HG03039 (cell line): Measurements from ENCODE around the gene P2RX5.
"Not testable (repeated sequence)": the region's sequence is repeated elsewhere in the genome, so short reads cannot be mapped to it uniquely, and the experiment has no call there.

Source experiments
- ATAC-seq: cut with Tn5 transposase; IDR thresholded peaks from one replicate; pipeline ENCODE4 v1.9.1; 2021; ENCODE audit warnings: mild to moderate bottlenecking, moderate library complexity; ENCODE audit not compliant: unreplicated experiment

Gene P2RX5, protein sequence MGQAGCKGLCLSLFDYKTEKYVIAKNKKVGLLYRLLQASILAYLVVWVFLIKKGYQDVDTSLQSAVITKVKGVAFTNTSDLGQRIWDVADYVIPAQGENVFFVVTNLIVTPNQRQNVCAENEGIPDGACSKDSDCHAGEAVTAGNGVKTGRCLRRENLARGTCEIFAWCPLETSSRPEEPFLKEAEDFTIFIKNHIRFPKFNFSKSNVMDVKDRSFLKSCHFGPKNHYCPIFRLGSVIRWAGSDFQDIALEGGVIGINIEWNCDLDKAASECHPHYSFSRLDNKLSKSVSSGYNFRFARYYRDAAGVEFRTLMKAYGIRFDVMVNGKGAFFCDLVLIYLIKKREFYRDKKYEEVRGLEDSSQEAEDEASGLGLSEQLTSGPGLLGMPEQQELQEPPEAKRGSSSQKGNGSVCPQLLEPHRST

DNA sequence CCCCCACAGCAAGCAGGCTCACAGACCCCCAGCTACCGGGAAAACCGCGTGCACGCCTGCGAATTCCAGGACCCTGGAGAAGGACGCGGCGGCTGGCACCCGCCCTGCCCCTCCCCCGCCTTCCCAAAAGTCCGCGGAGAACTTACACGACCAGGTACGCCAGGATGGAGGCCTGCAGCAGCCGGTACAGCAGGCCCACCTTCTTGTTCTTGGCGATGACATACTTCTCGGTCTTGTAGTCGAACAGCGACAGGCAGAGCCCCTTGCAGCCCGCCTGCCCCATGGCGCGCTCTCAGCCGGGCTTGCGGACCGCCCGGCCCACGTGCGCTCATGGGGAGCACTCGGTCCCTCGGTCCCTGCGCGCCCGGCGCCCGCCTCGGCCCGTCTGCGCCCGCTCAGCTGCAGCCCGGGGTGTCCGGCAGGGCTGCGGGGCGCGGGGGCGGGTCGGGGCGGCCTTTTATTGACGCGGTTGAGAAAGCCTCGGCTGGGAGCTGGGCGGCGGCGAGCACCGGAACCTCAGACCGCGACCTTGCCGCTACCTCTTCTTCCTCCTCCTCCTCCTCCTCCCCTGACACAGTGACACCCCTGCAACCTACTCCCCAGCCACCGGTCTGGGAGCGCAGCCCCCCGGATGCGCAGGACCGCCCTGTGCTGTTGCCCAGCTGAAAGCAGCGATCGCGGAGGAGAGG lies at the start of gene P2RX5:
TSS of gene P2RX5 (minus strand) at position 433 of the 689 bp plus-strand sequence. CDS start at position 283, 150 bp downstream.
- no peak for ATAC-seq

DNA sequence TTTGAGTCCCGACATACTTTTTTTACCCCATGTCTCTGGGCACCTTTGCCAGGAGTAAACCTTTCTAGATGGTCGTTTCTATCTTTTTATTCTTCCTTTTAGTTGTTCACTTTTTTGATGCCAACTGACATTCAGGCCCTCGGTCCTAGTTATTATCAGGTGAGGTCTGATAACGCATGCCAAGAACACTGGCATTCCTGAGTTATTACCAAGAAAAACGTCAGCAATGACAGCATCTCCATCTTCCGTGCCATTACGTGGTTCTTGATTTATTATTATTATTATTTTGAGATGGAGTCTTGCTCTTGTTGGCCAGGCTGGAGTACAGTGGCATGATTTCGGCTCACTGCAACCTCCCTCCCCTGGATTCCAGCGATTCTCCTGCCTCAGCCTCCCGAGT lies 49.1 kb upstream of the P2RX5 start:
- ATAC-seq: no peak

DNA sequence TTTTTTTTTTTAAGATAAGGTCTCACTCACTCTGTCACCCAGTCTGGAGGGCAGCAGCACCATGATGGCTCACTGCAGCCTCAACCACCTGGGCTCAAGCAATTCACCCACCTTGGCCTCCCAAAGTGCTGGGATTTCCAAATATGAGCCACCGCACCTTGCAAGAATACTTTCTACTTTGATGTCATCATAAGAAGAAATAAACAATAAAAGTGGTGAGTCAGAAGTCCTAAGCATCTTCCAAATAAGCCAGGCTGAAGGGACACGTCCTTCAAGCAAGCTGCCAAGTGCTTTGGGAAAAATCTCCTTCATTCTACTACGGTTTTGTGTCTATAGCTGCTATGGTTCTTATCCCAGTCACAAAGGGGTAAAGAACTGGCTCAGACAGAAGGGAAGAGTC lies 48.1 kb upstream of the P2RX5 start:
- no peak for ATAC-seq

DNA sequence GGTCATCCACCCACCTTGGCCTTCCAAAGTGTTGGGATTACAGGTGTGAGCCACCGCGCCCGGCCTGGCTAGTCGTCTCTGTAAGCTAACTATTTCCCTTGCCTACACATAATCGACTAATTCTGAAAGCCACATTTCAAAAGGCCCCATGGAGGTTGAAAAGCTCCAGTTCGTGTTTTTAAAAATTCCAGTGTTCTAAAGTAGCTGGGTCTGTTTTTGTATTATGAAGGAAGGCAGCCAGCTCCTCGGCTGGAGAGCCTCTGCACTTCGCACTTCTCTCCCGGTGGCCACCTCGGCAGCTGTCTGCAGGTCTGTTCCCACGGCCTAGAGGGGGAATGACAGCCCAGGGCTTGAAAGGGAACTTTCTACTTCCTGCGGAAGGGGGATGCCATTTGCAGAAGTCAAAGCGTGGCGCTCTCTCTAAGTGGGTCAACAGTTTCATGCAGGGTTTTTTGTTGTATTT lies 44.7 kb upstream of the P2RX5 start:
- no peak for ATAC-seq

DNA sequence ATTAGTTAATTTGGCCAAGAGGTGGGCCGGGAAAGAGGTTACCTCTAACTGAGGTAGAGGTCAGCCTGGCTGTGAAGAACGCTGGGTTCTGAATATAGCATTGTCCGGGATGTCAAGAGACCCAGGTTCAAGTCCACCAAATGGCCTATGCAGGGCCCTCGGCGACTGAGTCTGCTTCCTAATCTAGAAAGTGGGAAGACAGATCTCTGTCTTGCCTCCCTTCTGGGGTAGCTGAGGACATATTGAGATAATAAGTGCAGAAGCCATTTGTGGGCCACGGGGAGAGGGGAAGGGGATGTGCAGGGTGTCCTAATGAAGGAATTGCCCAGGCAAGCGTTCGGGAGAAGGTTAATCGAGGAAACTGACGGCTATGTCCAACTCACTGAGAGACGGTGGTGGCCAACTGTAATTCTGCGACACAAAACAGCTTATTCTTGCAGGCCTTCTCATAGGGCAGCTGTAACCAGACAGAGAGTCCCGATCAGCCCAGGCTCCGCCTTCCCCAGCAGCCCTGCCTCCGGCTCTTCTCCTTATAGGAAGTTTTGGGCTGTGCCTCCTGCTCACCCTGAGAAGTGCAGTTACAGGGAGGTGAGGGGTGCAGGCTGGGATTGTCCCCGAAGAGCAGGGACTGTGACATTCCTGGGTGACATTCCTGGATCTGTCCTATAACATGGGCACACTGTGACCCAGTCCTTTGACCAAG lies 43.6 kb upstream of the P2RX5 start:
- ATAC-seq: no peak

DNA sequence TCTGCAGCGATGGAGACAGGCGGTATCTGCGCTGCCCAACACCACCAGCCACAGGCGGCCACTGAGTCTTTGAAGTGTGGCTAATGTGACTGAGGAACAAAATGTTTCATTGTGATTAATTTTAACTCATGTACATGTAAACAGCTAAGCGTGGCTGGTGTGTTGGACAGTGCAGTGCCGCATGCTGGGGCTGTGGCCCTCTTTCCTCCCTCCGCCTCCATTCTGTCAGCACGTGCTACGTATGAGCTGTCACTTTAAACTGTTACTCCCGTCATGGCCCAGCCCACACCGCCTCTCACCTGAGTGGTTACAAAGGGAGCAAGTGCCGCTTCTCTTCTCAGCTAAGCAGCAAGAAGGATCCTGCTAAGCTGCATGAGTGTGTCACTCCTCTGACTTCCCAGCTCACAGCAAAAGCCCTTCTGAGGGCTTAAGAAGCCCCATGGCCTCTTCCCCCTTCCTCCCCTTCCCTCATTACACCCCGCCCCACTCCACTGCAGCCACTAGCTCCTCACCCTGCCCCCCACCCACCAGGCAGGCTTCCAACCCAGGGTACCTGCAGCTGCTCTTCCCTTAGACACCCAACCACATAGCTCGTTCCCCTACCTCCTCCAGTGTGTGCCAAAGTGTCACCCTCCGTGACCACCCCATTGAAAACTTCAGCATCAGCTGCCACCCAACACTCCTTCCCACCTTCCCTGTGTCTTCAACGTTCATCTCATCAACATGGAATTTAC lies 42.8 kb upstream of the P2RX5 start:
- no peak for ATAC-seq

DNA sequence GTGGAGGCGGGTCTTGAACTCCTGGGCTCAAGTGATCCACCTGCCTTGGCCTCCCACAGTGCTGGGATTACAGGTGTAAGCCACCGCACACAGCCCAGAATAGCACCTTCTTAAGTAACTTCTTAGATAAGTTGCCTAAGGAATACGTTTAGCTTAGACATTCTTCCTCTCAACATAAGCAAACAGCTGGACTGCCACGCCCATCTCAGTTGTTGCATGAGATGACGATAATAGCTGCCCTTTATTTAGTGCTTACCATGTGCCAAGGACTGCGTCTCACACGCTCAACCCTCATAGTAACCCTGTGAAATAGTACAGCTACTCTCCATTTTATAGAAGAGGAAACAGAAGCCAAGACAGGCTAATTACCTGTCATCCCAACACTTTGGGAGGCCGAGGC lies 39.6 kb upstream of the P2RX5 start:
- ATAC-seq: no peak

DNA sequence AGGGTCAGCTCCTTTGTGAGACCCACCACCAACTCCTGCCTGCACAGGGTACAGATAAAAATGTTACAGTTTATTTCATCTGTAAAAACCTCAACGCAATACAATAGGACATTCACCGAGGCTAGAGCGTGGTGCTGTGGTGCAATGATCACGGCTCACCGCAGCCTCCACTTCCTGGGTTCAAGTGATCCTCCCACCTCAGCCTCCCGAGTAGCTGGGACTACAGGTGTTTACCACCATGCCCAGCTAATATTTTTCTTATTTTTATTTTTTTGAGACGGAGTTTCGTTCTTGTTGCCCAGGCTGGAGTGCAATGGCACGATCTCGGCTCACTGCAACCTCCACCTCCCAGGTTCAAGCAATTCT lies 38.9 kb upstream of the P2RX5 start:
- not testable (repeated sequence) for ATAC-seq

DNA sequence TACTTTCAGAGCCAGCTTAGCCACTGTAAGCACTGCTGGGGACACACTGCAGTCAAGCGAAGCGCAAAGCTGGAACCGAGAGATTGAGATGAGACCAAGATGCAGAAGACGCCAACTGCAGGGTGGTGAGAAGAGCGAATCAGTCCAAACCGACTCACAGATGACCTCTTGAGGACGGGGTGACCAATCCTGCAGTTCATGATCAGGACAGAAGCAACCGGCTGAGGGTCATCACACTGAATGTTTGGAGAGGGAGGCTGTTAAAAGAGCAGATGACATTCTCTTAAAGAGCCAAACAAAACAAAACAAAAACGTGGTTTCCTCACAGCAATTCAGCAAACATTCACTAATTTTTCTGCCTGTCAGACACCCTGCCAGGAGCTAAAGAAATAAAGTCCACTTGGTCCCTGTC lies 36.3 kb upstream of the P2RX5 start:
- ATAC-seq: no peak

DNA sequence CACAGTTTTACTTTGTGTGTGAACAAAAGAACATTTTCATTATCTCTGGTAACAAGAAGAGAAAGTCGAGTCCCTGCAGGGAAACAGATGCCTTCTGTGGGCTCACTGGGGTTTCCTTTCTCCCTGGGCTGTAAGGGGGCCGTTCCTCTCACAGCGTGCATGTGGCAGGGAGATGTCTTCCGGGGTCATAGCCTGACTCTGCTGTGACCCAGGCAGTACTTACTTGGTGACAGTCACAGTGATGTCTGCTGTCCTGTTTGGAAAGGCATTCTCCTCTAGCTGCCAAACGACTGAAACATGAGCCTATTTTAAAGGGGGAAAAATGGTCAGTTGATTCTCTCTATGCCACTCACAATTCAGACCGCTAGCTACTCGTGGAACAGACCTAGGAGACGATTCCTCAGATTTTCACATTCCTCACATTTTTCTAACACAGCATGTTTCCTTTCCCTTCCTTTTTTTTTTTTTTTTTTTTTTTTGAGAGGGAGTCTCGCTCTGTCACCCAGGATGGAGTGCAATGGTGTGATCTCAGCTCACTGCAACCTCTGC lies 35.0 kb upstream of the P2RX5 start:
- no peak for ATAC-seq

DNA sequence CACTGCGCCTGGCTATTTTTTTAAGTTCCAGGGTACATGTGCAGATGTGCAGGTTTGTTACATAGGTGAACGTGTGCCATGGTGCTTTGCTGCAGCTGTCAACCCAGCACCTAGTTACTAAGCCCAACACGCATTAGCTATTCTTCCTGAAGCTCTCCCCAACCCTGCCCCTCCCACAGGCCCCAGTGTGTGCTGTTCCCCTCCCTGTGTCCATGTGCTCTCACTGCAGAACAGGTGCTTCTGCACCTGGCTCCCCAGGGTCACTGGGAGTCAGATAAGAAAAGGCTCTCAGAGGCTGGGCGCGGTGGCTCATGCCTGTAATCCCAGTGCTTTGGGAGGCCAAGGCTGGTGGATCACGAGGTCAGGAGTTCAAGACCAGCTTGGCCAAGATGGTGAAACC lies 33.9 kb upstream of the P2RX5 start:
- ATAC-seq: no peak

DNA sequence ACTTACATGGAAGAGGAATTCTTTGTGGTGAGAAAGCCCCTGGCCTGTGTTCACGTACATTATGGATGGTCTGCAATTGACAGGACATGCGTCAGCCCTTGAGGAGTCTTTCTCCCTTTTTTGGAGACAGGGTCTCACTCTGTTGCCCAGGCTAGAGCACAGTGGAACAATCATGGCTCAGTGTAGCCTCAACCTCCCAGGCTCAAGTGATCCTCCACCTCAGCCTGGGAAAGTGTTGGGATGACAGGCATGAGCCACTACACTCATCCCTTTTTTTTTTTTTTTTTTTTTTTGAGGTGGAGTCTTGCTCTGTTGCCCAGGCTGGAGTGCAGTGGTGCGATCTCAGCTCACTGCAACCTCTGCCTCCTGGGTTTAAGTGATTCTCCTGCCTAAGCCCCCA lies 32.1 kb upstream of the P2RX5 start:
- not testable (repeated sequence) for ATAC-seq

DNA sequence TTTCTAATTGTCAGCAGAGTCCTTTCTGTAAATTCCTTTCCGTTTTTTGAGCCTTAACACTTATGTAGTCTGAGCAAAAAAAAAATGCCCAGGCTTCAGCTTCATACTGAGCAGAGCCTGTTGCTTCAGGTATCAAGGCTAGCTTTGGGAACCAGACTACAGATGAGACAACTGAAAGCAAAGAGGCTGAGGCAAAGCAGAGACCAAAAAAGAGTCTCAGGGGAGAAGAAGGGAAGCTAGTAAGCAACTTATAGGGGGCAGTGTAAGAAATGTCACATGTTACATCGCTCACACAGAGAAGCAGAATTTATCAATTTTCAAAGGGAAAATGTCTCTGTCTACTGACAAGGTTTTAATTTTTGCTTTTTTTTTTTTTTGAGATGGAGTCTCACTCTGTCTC lies 31.1 kb upstream of the P2RX5 start:
- ATAC-seq: no peak

DNA sequence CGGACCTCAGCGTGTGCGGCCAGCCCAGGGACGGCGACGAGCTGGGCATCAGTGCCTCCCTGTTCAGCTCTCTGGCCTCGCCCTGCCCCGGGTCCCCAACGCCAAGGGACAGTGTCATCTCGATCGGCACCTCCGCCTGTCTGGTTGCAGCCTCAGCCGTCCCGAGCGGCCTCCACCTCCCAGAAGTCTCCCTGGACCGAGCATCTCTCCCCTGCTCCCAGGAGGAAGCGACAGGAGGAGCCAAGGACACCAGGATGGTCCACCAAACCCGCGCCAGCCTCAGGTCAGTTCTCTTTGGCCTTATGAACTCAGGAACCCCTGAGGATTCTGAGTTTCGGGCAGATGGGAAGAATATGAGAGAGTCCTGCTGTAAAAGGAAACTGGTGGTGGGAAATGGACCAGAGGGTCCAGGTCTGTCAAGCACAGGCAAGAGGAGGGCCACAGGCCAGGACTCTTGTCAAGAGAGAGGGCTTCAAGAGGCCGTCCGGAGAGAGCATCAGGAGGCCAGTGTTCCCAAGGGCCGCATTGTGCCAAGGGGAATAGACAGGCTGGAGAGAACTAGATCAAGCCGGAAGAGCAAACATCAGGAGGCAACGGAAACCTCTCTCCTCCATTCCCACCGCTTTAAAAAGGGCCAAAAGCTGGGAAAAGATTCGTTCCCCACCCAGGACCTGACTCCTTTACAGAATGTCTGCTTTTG lies 28.6 kb upstream of the P2RX5 start:
- ATAC-seq: no peak

DNA sequence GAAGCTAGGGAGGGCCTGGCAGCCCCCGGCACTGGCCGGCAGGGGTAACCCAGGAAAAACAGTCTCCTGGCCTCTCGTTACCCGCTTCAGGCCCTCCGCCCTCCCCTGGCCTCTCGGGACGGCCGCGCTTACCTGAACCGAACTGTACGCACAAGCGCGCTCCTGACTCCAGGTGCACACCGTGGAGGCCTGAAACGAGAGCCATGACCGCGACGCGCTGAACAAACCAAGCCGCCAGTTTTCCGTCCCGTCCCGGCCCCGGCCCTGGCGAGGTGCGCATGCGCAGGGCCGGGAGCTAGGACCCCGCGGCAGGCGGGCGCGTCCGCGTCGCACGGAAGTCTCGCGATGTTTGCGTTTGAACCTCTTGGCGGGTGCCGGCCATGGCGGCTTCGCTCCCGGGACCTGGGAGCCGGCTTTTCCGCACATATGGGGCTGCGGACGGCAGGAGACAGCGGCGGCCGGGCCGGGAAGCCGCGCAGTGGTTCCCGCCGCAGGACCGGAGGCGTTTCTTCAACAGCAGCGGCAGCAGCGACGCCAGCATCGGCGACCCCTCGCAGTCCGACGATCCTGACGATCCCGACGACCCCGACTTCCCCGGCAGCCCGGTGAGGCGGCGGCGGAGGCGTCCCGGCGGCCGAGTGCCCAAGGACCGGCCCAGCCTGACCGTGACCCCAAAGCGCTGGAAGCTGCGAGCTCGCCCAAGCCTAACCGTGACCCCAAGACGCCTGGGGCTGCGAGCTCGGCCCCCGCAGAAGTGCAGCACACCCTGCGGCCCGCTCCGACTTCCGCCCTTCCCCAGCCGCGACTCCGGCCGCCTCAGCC lies 27.8 kb upstream of the P2RX5 start, which contains the start of gene HASPIN:
TSS of gene HASPIN (plus strand) at position 348 of the 822 bp plus-strand sequence. CDS start at position 381, 33 bp downstream.
- peak; percentile 74 for ATAC-seq

DNA sequence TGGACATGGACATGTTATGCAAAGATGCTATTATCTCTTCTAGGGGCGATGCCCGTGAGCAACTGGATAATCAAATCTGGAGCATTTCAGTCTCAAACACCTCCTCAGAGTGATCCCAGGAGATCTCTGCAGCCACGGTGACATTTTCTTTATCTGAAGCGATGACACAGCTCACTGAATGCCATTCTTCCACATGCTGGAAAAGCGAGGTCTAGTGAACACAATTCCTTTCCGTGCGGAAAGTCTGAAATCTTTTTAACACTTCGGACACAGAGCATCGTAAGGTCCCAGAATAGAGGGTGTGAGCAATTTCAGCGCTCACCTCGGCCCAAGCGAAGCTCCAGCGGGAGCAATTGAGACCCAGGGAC lies 27.2 kb upstream of the P2RX5 start:
- ATAC-seq: no peak

DNA sequence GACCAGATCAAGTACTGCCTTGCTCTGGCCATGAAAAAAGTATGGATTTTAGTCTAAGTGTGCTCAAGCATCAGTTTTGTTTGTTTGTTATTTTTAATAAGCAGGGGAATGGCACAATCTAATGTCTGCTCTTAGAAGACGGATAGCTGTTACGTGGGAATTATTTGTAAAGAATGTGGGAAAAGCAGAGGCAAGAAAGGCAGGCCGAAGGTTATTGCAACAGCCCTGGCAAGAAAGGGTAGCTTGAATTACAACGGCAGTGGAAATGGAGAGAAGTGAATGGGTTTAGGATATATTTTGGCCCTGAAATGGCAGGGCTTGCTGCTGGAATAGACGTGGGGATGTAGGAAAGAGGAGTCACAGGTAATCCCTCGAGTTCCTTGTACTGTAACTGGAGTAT lies 26.8 kb upstream of the P2RX5 start:
- no peak for ATAC-seq

DNA sequence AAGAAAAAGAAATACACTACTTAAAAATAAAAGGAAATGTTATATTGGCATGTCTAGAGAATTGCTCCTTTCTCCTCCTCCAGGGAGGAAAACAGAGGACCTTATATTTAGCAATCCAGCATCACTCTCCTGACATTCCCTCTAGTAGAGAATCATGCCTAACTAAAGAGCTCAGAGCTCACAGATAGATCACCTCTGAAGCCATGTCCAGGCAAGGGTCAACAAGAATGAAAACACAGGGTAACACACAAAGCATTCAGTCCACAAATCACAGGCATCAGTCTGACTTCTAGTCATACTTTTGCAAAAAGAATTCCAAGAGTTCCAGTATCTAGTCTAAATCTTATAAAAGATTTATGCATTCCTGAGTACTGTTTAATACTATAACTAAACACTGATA lies 23.3 kb upstream of the P2RX5 start:
- ATAC-seq: no peak

DNA sequence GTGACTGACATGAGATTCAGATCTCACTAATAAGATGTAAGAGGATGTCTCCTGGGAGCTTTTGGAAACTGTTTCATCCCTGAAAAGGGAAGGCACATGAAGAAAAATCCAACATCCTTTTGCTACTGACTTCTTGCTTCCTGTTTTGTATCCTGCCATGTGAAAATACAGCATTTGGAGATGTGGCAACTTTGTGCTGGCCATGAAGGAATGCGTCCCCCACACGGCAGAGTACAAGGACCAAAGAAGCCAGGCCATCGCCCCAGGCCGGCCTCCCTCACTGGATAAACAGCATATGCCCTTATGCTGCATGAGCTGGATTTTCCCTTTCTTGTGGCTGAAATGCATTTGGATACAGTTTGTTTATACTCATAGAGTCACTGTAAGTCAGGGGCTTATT lies 22.2 kb upstream of the P2RX5 start:
- no peak for ATAC-seq
